GM19025 (cell line): ENCODE measurements around the gene TMEM209.
A peak's percentile ranks its signal among the peaks of the same experiment; 100 is the strongest.
"Not testable (repeated sequence)": the region's sequence is repeated elsewhere in the genome, so short reads cannot be mapped to it uniquely, and the experiment has no call there.

Experiments
- ATAC-seq: cut with Tn5 transposase; IDR thresholded peaks from one replicate; pipeline ENCODE4 v1.9.1; 2021; ENCODE audit warnings: mild to moderate bottlenecking, low read depth, moderate library complexity; ENCODE audit not compliant: unreplicated experiment

The TMEM209 gene

GRCh38 chr7:130219871-130220270, 14.7 kb upstream of the TMEM209 start:
- ATAC-seq = no peak

DNA sequence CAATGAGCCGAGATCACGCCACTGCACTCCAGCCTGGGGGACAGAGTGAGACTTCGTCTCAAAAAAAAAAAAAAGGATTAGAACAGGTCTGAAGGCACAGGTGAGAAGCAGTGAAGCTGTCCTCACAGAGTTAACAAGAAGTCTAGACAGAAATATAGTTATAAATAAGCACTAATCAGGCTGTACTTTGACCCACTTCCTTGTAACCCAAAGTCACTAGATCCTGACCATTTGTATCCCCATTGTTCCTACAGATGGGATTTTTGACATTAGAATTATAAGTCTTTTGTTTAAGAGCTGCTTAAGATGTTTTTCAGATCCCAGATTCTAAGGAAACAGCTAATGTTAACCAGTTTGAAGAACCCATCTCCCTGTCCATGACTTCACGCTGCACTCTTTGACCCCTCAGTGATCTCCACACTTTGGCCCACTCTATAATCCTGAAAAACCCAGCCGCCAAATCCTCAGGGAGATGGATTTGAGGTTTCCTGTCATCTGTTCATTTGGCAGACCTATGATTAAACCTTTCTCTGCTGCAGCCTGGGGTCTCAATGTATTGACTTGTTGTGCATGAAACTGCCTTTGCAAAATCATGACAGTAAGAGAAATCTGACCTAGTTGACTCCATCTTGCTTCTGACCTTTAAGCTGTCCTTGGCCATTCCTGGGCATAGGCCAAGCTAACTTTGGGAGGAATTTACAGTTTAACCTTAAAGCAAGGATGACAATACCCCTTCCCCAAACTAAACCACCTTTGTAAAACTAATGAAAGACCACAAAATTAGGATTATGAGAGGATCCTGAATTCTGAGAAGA, 13.8 kb upstream of the TMEM209 start:
- no peak for ATAC-seq

GRCh38 chr7:130216750-130217149, 11.5 kb upstream of the TMEM209 start:
- no peak for ATAC-seq

- no peak for ATAC-seq
These were observed 10.8 kb upstream of the TMEM209 start for GRCh38 chr7:130216025-130216424.

GRCh38 chr7:130213828-130214227, 8.6 kb upstream of the TMEM209 start:
- ATAC-seq = no peak

DNA sequence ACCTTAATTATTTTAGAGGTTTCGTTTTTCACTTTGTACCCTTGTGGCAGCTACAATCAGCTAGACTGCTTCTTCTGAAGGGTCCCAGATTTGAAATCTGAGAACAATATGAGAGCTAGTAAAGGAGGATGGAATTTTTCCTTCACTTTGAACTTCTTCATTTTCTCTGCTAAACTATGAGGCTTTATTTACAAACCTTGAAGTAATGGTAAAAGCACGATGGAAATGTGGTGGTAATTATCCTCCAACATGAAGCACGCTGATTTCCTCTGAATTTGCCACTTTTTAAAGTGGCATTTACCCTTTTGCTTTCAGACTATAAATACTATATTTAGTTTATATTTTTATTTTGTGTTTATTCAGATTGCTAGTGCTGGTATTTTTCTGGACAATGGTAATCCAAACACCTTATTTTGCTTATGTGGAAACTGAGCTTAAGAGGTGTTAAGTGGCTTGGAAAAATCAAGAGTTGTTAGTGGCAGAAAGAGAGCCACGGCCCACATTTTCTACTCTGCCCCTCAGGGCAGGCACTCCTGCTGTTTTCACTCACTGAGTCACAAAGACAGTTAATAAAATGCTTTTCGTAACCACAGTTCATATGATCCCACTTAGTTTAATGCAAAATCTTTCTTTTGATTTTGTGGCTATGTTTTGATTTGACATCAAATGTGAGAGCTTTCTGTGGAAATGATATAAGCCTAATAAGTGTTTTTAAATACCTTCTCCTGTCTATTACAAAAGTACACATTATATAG, 5.2 kb upstream of the TMEM209 start:
- no peak for ATAC-seq

GRCh38 chr7:130208516-130208915, 3.3 kb upstream of the TMEM209 start:
- ATAC-seq = no peak

DNA sequence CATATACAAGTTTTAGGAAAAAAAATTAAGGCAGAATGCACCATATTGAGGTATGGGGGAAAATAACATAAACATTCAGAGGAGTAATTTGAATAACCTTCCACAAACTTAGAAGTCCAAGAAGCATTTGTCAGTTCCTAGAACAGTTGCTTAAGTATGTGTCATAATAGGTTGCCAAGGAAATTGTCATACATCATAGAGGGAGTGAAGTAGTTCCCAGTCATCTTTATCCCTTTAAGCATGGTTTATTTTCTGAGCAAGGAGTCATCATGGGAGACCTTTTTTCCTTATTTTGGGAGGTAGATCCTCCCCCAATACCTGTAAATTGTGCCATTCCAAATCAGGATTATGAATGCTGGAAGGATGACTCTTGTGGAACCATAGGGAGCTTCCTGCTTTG, 2.4 kb upstream of the TMEM209 start, which contains the start of gene SSMEM1:
Gene SSMEM1, plus strand, starts transcription at position 219 of the 400 bp plus-strand sequence. Its CDS starts 51 bp downstream, at position 270.
- ATAC-seq = no peak

GRCh38 chr7:130207033-130207432, 1.8 kb upstream of the TMEM209 start:
- ATAC-seq = no peak

DNA sequence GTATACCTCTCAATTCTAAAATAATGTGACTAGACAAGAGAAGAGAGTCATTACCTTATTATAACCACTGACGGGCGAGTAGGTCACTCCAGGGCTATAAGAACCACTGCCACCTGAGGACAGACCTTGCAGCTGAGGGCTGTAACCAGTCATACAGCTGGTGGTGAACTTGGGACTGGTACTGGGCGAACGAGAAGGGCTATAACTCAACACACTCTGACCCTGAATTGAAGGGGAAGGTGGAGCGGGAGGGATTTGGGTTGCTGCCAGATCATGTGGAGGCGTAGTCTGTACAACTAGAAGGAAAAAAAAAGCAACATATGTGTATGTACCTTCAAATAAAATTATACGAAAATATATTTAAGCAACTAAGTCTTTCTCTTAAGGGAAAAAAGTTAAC, 3.4 kb downstream of the TMEM209 start:
- no peak for ATAC-seq

GRCh38 chr7:130197094-130197493, 8.1 kb downstream of the TMEM209 start:
- ATAC-seq = no peak

DNA sequence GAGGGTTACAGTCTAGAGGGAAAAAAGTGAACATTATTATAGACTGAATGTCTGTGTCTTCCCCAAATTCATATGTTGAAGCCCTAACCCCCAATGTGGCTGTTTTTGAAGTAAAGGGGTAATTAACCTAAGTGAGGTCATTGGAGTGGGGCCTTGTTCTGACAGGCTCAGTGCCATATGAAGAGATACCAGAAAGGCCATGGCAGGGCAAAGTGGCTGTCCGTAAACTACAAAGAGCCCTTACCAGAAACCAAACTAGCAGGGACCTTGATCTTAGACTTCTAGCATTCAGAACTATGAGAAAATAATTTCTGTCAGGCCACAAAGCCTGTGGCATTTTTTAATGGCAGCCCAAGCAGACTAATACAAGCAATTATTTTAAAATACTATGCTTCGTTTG, 8.7 kb downstream of the TMEM209 start:
- ATAC-seq = no peak

- no peak for ATAC-seq
These were observed 9.8 kb downstream of the TMEM209 start for GRCh38 chr7:130195396-130195795.

DNA sequence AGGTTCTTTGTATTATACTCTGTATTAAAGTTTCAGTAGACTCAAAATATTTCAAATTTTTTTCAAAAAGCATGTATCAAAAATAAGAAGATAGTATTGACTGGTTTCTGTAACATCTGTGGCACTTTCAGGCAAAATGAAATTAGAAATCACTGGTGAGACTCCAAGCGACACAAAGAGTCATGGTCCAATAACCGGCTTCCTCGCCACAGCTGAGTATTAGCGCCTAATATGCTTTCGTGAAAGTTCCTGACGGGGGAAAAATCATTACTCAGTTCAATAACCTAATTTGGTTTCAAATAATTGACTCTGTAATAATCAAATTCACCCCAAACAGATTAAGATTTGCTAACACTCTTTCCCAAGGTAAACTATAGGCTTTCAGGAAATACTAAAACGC, 13.4 kb downstream of the TMEM209 start:
- ATAC-seq = no peak

DNA sequence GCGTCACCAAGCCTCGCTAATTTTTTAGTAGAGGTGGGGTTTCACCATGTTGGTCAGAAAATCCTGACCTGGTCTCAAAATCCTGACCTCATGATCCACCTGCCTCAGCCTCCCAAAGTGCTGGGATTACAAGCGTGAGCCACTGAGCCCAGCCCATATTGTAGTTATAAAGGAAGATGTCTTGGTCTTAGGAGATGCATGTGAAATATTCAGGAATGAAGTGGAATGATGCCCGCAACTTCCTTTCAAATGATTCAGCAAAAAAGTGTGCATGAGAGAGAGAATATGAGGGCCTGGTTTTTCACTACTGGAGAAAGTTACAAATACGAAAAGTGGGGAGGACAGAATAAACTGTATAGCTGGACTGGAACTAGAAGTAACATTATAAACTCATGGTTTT, 15.9 kb downstream of the TMEM209 start:
- ATAC-seq = no peak

- ATAC-seq = no peak
These were observed 17.8 kb downstream of the TMEM209 start for GRCh38 chr7:130187360-130187759.

DNA sequence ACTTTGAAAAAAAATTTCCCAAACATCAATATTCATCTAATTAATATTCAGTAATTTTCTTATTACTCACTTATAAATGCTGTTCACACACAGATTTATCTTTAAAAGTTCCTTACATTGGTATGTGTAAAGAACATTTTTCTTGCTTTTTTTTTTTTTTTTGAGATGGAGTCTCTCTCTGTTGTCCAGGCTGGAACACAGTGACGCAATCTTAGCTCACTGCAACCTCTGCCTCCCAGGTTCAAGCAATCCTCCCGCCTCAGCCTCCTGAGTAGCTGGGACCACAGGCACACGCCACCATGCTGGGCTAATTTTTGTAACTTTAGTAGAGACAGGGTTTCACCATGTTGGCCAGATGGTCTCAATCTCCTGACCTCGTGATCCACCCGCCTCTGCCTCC, 20.9 kb downstream of the TMEM209 start:
- not testable (repeated sequence) for ATAC-seq

DNA sequence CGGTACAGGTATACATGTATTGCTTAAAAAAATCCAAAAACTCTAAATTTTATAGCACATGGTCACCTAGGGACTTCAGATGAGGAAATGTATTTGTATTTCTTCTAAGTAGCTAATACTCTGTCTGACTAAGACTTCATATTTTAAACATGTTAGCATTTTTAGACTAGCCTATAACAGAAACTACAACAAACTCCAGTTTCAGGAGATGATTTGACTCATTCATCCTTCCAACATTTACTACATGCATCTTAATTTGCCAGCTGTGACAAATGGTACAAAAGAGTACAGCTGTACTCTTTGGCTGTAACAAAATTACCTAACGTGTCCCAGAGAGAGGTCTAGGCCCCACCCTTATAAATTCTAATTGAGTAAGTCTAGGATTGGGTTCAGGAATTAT, 22.2 kb downstream of the TMEM209 start:
- peak; percentile 80 for ATAC-seq

DNA sequence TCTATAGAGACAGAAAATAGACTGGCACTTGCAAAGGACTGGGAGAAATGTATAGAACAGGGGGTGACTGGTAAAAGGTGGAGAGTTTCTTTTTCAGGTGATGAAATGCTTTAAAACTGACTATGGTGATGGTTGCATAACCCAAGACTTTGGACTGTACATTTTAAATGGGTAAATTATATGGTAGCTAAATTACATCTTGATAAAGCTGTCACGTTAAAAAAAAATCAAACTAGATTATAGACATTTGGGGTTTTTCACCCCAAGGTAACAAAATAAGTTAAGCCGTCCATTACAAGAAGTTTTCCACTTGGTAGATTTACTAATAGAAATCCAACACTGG, 24.0 kb downstream of the TMEM209 start:
- no peak for ATAC-seq

DNA sequence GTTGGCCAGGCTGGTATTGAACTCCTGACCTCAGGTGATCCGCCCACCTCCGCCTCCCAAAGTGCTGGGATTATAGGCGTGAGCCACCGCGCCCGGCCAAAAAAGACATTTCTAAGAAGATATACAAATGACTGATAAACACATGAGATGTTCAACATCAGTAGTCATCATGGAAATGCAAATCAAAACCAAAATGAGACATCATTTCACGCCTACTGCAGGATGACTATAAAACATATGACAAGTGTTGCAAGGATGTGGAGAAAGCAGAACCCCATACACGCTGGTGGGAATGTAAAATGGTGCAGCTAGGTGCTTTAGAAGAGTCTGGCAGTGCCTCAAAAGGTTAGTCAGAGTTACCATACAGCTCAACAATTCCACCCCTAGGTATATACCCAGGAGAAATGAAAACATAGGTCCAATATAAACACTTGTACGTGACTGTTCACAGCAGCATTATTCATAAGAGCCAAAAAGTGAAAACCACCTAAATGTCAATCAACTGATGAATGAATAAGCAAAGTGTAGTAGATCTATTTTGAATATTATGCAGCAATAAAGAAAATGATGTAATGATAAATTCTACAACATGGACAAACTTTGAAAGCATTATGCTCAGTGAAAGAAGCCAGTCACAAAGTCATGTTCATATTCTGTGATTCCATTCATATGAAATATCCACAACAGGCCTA, 24.5 kb downstream of the TMEM209 start:
- ATAC-seq = no peak

DNA sequence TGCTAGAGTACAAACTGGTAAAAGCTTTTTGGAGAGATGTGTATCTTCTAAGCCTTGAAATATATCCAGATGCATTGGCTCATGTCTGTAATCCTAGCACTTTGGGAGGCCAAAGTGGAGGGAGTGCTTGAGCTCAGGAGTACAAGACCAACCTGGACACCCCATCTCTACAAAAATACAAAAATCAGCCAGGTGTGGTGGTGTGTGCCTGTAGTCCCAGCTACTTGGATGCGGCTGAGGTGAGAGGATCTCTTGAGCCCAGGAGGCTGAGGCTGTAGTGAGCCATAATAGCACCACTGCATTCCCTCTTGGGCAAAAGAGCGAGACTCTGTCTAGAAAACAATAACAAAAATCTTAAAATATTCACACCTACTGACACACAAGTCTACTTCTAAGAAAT, 25.6 kb downstream of the TMEM209 start:
- ATAC-seq = no peak
